Endodermal cell (in vitro differentiated cells): ENCODE results near the gene NPPA. TPM values are rescaled to one million over a fixed set of nuclear protein-coding genes. Genes with fewer than 3 reads are reported as not detected.

ENCODE experiments used
- DNase-seq: peaks from one replicate; pipeline ENCODE4 v3.0.0-alpha.2; 2017
- H3K27ac ChIP-seq: 2 replicates; pipeline ENCODE4 v1.5.1; 2013; ENCODE audit warnings: mild to moderate bottlenecking, low read depth, low read length, moderate library complexity
- H3K27me3 ChIP-seq: 2 replicates; pipeline ENCODE4 v1.6.1; 2013; ENCODE audit warnings: mild to moderate bottlenecking, low read length, moderate library complexity; ENCODE audit not compliant: insufficient read depth, control insufficient read depth, poor library complexity, severe bottlenecking
- H3K36me3 ChIP-seq: 2 replicates; pipeline ENCODE4 v1.7.0; 2013; ENCODE audit warnings: mild to moderate bottlenecking, low read length, moderate library complexity; ENCODE audit not compliant: control insufficient read depth, insufficient read depth
- H3K4me1 ChIP-seq: one replicate; pipeline ENCODE4 v1.7.0; 2013; ENCODE audit warnings: low read length; ENCODE audit not compliant: control insufficient read depth, insufficient read depth
- H3K4me3 ChIP-seq: 2 replicates; pipeline ENCODE4 v1.5.1; 2013; ENCODE audit warnings: mild to moderate bottlenecking, low read length, moderate library complexity
- H3K9ac ChIP-seq: 2 replicates; pipeline ENCODE4 v1.6.1; 2013; ENCODE audit warnings: mild to moderate bottlenecking, low read length, moderate library complexity; ENCODE audit not compliant: poor library complexity, severe bottlenecking; ENCODE audit errors: extremely low read depth
- H3K9me3 ChIP-seq: 2 replicates; pipeline ENCODE4 v1.6.1; 2013; ENCODE audit warnings: mild to moderate bottlenecking, low read length, moderate library complexity; ENCODE audit not compliant: control insufficient read depth
- H3K27ac Mint-ChIP-seq: 2 replicates; pipeline ENCODE4 v1.8.0; 2020; ENCODE audit warnings: mixed read lengths
- H3K27me3 Mint-ChIP-seq: 2 replicates; pipeline ENCODE4 v1.8.0; 2021; ENCODE audit warnings: mild to moderate bottlenecking, mixed read lengths; ENCODE audit not compliant: insufficient read depth
- H3K36me3 Mint-ChIP-seq: 2 replicates; pipeline ENCODE4 v1.8.0; 2020; ENCODE audit warnings: low read depth, mixed read lengths
- H3K4me1 Mint-ChIP-seq: 2 replicates; pipeline ENCODE4 v1.8.0; 2020; ENCODE audit warnings: mixed read lengths
- H3K4me3 Mint-ChIP-seq: 2 replicates; pipeline ENCODE4 v1.8.0; 2020; ENCODE audit warnings: mild to moderate bottlenecking, moderate library complexity, mixed read lengths
- H3K9me3 Mint-ChIP-seq: 2 replicates; pipeline ENCODE4 v1.8.0; 2020; ENCODE audit warnings: mild to moderate bottlenecking, mixed read lengths
- CTCF ChIP-seq: fragments of 200-600 bp; sonication (generic); conservative IDR thresholded peaks from 2 replicates; pipeline ENCODE4 v1.5.0; 2021; ENCODE audit warnings: antibody characterized with exemption, mild to moderate bottlenecking
- WGBS, 2 experiments: methylation state at CpG; one replicate each; pipeline versions ENCODE4 v1.1.5 to v1.1.7; 2013; ENCODE audit warnings: missing lambda C conversion rate in 2 of 2, mixed read lengths in 1 of 2; ENCODE audit not compliant: insufficient coverage in 1 of 2, insufficient read length in 1 of 2; 5-methylcytosine and 5-hydroxymethylcytosine counted together
- total RNA-seq, 2 donors: library from RNA; stranded (reverse); fragmentation: NEBNext Ultra II Directional in 1 of 2; extraction: Animal tissue kit (Norgen Biotek cat#: 25700) in 1 of 2; gene quantifications; 2 replicates in 1 of 2; 3 replicates in 1 of 2; pipeline ENCODE4 v1.2.1, GENCODE V29; 2021

NPPA gene
- total RNA-seq, 2 donors from 2014 or later: not detected

- H3K4me3 ChIP-seq: no peak overlapping the region
- Mint-ChIP-seq H3K27ac (no peak overlapping the region), H3K27me3 (no peaks in the 10 kb centered on the region), H3K4me1 (no peaks in the 10 kb centered on the region), H3K9me3 (no peaks in the 10 kb centered on the region), H3K36me3 (peaks cover 68% of the 10 kb centered on the region), H3K4me3 (no peak overlapping the region)
- no peaks in the 10 kb centered on the region for H3K4me1 ChIP-seq
- no peaks in the 10 kb centered on the region for H3K9me3 ChIP-seq
- DNase-seq: no peak
- 96 to 99% methylated on average over 6 to 8 of the region's 8 CpGs for WGBS, 2 experiments
- H3K27me3 ChIP-seq: no peaks in the 10 kb centered on the region
- no peak overlapping the region for H3K27ac ChIP-seq
- no peak for TF ChIP-seq CTCF
- H3K9ac ChIP-seq: no peak overlapping the region
- H3K36me3 ChIP-seq: peaks cover 79% of the 10 kb centered on the region
Measured at GRCh38 chr1:11833497-11833896, 14.1 kb downstream of the NPPA start.

GRCh38 chr1:11831945-11832725, 15.4 kb downstream of the NPPA start:
- H3K4me3 Mint-ChIP-seq: no peak overlapping the region
- H3K27me3 Mint-ChIP-seq: no peaks in the 10 kb centered on the region

GRCh38 chr1:11828511-11828910, 19.1 kb downstream of the NPPA start:
- no peak for DNase-seq
- no peaks in the 10 kb centered on the region for H3K9me3 ChIP-seq
- no peak overlapping the region for H3K27ac ChIP-seq
- Mint-ChIP-seq H3K27ac (no peak overlapping the region), H3K4me1 (no peaks in the 10 kb centered on the region), H3K4me3 (no peak overlapping the region), H3K27me3 (no peaks in the 10 kb centered on the region), H3K9me3 (no peaks in the 10 kb centered on the region), H3K36me3 (peaks cover 51% of the 10 kb centered on the region)
- H3K36me3 ChIP-seq: peaks cover 87% of the 10 kb centered on the region
- no peak overlapping the region for H3K9ac ChIP-seq
- H3K4me3 ChIP-seq: no peak overlapping the region
- H3K27me3 ChIP-seq: no peaks in the 10 kb centered on the region
- WGBS, 2 experiments: 93 to 96% methylated on average over 15 to 19 of the region's 19 CpGs
- TF ChIP-seq CTCF: no peak
- H3K4me1 ChIP-seq: no peaks in the 10 kb centered on the region

More at GRCh38 chr1:11831945-11832725, 15.4 kb downstream of the NPPA start:
- no peaks in the 10 kb centered on the region for H3K9me3 Mint-ChIP-seq
- no peak overlapping the region for H3K27ac Mint-ChIP-seq
- no peaks in the 10 kb centered on the region for H3K4me1 Mint-ChIP-seq
- 90 to 95% methylated on average over 6 to 8 of the region's 9 CpGs for WGBS, 2 experiments
- Histone ChIP-seq H3K36me3 (peaks cover 83% of the 10 kb centered on the region), H3K27me3 (no peaks in the 10 kb centered on the region), H3K27ac (no peak overlapping the region), H3K9ac (no peak overlapping the region), H3K4me1 (no peaks in the 10 kb centered on the region), H3K9me3 (no peaks in the 10 kb centered on the region), H3K4me3 (no peak overlapping the region)
- no peak for DNase-seq
- H3K36me3 Mint-ChIP-seq: peaks cover 72% of the 10 kb centered on the region
- no peak for TF ChIP-seq CTCF
